HL-60 (cell line): ENCODE data around the gene ADAMTS17.

Source experiments
- POLR2AphosphoS5 ChIP-seq: IDR thresholded peaks from 2 replicates; pipeline ENCODE4 v1.6.1; 2012; ENCODE audit warnings: low read depth
- TF ChIP-seq, protein P1 (sequence below): IDR thresholded peaks from one replicate; pipeline ENCODE4 v1.5.1; 2011; ENCODE audit warnings: low read length, control low read depth, inconsistent platforms; ENCODE audit not compliant: insufficient read depth

DNA sequence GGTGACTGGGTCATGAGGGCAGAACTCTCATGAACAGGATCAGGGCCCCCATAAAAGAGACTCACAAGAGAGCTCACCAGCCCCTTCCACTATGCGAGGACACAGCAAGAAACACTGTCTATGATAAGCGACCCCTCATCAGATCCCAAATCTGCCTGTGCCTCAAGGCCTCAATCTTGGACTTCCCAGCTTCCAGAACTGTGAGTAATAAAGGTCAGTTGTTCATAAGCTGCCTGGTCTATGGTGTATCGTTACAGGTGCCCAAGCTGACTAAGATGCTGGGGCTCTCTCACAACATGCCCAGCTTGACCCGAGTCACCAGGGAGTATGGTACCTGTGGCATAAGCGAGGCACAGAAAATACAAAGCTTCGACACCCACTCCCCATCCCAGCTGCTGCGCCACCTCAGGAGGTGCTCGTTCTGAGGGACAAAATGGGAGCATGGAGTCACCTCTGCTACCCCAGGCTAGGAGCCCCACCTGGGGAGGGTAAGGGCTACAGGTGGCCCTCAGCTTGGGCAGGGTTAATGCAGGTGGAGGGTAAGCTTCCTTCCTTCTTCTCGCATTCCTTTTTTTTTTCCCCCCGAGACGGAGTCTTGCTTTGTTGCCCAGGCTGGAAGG, 234.1 kb downstream of the ADAMTS17 start:
- TF ChIP-seq, protein P1, sequence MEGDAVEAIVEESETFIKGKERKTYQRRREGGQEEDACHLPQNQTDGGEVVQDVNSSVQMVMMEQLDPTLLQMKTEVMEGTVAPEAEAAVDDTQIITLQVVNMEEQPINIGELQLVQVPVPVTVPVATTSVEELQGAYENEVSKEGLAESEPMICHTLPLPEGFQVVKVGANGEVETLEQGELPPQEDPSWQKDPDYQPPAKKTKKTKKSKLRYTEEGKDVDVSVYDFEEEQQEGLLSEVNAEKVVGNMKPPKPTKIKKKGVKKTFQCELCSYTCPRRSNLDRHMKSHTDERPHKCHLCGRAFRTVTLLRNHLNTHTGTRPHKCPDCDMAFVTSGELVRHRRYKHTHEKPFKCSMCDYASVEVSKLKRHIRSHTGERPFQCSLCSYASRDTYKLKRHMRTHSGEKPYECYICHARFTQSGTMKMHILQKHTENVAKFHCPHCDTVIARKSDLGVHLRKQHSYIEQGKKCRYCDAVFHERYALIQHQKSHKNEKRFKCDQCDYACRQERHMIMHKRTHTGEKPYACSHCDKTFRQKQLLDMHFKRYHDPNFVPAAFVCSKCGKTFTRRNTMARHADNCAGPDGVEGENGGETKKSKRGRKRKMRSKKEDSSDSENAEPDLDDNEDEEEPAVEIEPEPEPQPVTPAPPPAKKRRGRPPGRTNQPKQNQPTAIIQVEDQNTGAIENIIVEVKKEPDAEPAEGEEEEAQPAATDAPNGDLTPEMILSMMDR = no peak
- TF ChIP-seq POLR2AphosphoS5 = no peak
